Hepatocyte (in vitro differentiated cells): ENCODE measurements around the gene DCLK2.

Source experiments
- EZH2 ChIP-seq: fragments of 200-600 bp; sonication (generic); IDR thresholded peaks from 2 replicates; pipeline ENCODE4 v1.6.1; 2016; ENCODE audit warnings: antibody characterized with exemption, mild to moderate bottlenecking, borderline replicate concordance
- TF ChIP-seq, protein P1 (sequence below): fragments of 200-600 bp; sonication (generic); IDR thresholded peaks from 2 replicates; pipeline ENCODE4 v1.5.1; 2016; ENCODE audit warnings: antibody characterized with exemption, mild to moderate bottlenecking; ENCODE audit not compliant: poor library complexity

GRCh38 chr4:150049682-150050081, 28.6 kb upstream of the DCLK2 start:
- TF ChIP-seq, protein P1, sequence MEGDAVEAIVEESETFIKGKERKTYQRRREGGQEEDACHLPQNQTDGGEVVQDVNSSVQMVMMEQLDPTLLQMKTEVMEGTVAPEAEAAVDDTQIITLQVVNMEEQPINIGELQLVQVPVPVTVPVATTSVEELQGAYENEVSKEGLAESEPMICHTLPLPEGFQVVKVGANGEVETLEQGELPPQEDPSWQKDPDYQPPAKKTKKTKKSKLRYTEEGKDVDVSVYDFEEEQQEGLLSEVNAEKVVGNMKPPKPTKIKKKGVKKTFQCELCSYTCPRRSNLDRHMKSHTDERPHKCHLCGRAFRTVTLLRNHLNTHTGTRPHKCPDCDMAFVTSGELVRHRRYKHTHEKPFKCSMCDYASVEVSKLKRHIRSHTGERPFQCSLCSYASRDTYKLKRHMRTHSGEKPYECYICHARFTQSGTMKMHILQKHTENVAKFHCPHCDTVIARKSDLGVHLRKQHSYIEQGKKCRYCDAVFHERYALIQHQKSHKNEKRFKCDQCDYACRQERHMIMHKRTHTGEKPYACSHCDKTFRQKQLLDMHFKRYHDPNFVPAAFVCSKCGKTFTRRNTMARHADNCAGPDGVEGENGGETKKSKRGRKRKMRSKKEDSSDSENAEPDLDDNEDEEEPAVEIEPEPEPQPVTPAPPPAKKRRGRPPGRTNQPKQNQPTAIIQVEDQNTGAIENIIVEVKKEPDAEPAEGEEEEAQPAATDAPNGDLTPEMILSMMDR: no peak
- TF ChIP-seq EZH2: no peak
